ENCODE results near the gene TRPC4AP.
A peak's percentile ranks its signal among the peaks of the same experiment; 100 is the strongest.

TRPC4AP gene

GRCh38 chr20:34968042-34968775, 124.4 kb downstream of the TRPC4AP start:
- no peak for DNase-seq (ENCODE audit: low read depth)

GRCh38 chr20:34967421-34967820, 125.2 kb downstream of the TRPC4AP start:
- DNase-seq (ENCODE audit: low read depth) = no peak

- no peak for DNase-seq (ENCODE audit: low read depth)
Observed at GRCh38 chr20:34965051-34965450, 127.6 kb downstream of the TRPC4AP start.

- no peak for DNase-seq (ENCODE audit: low read depth)
Observed at GRCh38 chr20:34964486-34964885, 128.1 kb downstream of the TRPC4AP start.

- no peak for DNase-seq (ENCODE audit: low read depth)
Observed at GRCh38 chr20:34956751-34957472, 135.7 kb downstream of the TRPC4AP start.

GRCh38 chr20:34956041-34956458, 136.6 kb downstream of the TRPC4AP start:
- DNase-seq (ENCODE audit: low read depth) = no peak

GRCh38 chr20:34955231-34956040, 137.2 kb downstream of the TRPC4AP start, which contains the start of the genes GSS and MYH7B:
TSS of gene GSS (minus strand) at chr20:34955806. CDS start at chr20:34951852, 3,954 bp downstream.
TSS of gene MYH7B (plus strand) at chr20:34955868. CDS start at chr20:34978006, 22,138 bp downstream.
- DNase-seq (ENCODE audit: low read depth) = peak; percentile 93

- DNase-seq (ENCODE audit: low read depth) = no peak
Observed at GRCh38 chr20:34954904-34955230, 137.7 kb downstream of the TRPC4AP start.

- no peak for DNase-seq (ENCODE audit: low read depth)
Observed at GRCh38 chr20:34953960-34954359, 138.6 kb downstream of the TRPC4AP start.

- no peak for DNase-seq (ENCODE audit: low read depth)
Observed at GRCh38 chr20:34952671-34953070, 139.9 kb downstream of the TRPC4AP start.
